Esophagus squamous epithelium (tissue), 5 donors: Measurements from ENCODE around the gene PPIE. TPM values are rescaled to one million over a fixed set of nuclear protein-coding genes. Genes with fewer than 3 reads are reported as not detected.

Experiments
- DNase-seq: peaks from one replicate; lab custom pipeline; 2025; lab: John Stamatoyannopoulos, UW
- H3K27ac ChIP-seq, 4 donors: fragments of 200-600 bp; sonication (generic); one replicate each; pipeline ENCODE4 v1.5.1; 2016 to 2019; ENCODE audit warnings: mild to moderate bottlenecking in 1 of 4
- H3K27me3 ChIP-seq, 4 donors: fragments of 200-600 bp; sonication (generic); 1 replicate in 3 of 4; 2 replicates in 1 of 4; pipeline versions ENCODE4 v1.5.1 to v1.6.0; 2017 to 2021; ENCODE audit warnings: antibody characterized with exemption in 1 of 4
- H3K36me3 ChIP-seq, 3 donors: fragments of 200-600 bp; sonication (generic); one replicate each; pipeline ENCODE4 v1.5.1; 2016 to 2019
- H3K4me1 ChIP-seq, 3 donors: fragments of 200-600 bp; sonication (generic); one replicate each; pipeline ENCODE4 v1.5.1; 2017 to 2019
- H3K4me3 ChIP-seq, 4 donors: fragments of 200-600 bp; sonication (generic); 1 replicate in 3 of 4; 2 replicates in 1 of 4; pipeline ENCODE4 v1.5.1; 2016 to 2019; ENCODE audit warnings: mild to moderate bottlenecking in 2 of 4, moderate library complexity in 1 of 4
- H3K9me3 ChIP-seq, 3 donors: fragments of 200-600 bp; sonication (generic); one replicate each; pipeline ENCODE4 v1.5.1; 2016 to 2019
- CTCF ChIP-seq, 6 experiments: fragments of 450-650 bp in 4 of 6; fragments of 200-600 bp in 2 of 6; sonication (generic) in 2 of 6; IDR thresholded peaks; one replicate each; pipeline ENCODE4 v1.5.1; 2016 to 2019; ENCODE audit warnings: antibody characterized with exemption in 6 of 6, mild to moderate bottlenecking in 4 of 6, moderate library complexity in 4 of 6
- POLR2A ChIP-seq, 4 donors: fragments of 450-650 bp; IDR thresholded peaks; one replicate each; pipeline ENCODE4 v1.6.1; 2017; ENCODE audit warnings: antibody characterized with exemption in 4 of 4, mild to moderate bottlenecking in 4 of 4, moderate library complexity in 3 of 4
- WGBS, 2 donors: methylation state at CpG; one replicate each; pipeline ENCODE4 v1.1.5; 2018; 5-methylcytosine and 5-hydroxymethylcytosine counted together
- intact Hi-C: fragments of 100-400 bp; cut with DNase I; formaldehyde crosslinking; loops from one replicate; pipeline ENCODE4 v1.15.0; 2022
- total RNA-seq, 4 donors: library from RNA; depleted of rRNA; stranded (reverse); fragments of >200 nt; gene quantifications; one replicate each; pipeline ENCODE4 v1.1.0, GENCODE V29; 2016
- donor health status: DM: yes; HTN: yes; CAD: no.

Gene PPIE
- total RNA-seq, 4 donors from 2014 or later = 13.7 to 37.1 (median 28.6) TPM

DNA sequence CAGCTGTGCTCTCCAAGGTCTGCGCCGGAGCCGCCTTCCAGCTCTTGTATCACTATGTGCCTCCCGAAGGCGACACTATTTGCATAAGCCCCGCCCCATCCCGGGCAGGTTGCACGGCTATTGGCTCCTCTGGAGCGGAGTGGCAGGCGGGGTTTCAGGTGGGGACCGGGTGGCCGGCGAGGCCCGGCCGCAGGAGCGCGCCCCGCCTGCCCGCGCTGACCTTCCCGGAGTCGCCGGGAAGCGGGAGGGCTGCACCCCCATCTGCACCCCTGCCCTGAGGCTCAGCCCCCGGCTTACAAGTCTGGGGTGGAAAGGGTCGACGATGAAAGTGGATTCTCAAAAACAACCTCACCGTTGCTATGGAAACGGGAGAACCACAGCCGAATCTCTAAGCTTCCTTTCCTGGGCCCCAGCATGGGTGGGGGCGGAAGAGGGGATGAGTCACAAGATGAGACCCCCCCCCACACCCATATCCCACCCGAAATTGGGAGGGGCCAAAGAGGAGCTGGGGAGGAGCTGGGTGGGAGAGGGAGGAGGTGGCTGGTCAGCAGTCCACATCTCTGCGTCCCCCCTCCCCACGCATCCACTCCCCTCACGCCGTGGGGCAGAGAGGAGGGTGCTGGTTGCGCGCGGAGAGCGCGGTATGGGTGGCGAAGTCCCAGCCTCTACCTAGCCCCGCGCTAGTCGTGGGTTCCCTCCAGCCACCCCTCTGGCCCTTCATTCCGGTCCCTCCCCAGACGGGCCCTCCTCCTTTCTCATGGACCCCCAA is 47.1 kb upstream of the PPIE start, which contains the start of gene HPCAL4:
TSS of gene HPCAL4 (minus strand) at position 51 of the 769 bp plus-strand sequence. CDS start 6,830 bp downstream, outside the sequence.
- peak; percentile 17 for DNase-seq
- Histone ChIP-seq H3K36me3 (no peaks in the 10 kb centered on the region), H3K4me1 (peaks cover 14 to 24% (median 19%) of the 10 kb centered on the region in 3 donors), H3K27ac (peak within 1 kb of the TSS in 3 of 4 donors; percentile 14 to 44 (median 25)), H3K27me3 (peaks cover 0 to 95% (median 7%) of the 10 kb centered on the region in 4 donors), H3K9me3 (no peaks in the 10 kb centered on the region), H3K4me3 (peak within 1 kb of the TSS; percentile 14 to 70 (median 36))
- no peak for TF ChIP-seq CTCF (IDR thresholded peaks at IDR 0.05)
- no peak for TF ChIP-seq POLR2A (IDR thresholded peaks at IDR 0.05)
- intact Hi-C loops = no loop called here
- 6 to 12% methylated on average over 21 to 23 of the region's 47 CpGs for WGBS, 2 donors

- 14 to 29% methylated on average over 10 to 29 of the region's 56 CpGs for WGBS, 2 donors
- TF ChIP-seq POLR2A (IDR thresholded peaks at IDR 0.05) (no peak), CTCF (IDR thresholded peaks at IDR 0.05) (no peak)
- Histone ChIP-seq H3K4me1 (peaks cover 14 to 24% (median 19%) of the 10 kb centered on the region in 3 donors), H3K36me3 (no peaks in the 10 kb centered on the region), H3K27me3 (peaks cover 0 to 94% (median 7%) of the 10 kb centered on the region in 4 donors), H3K9me3 (no peaks in the 10 kb centered on the region), H3K27ac (peak overlapping the region in 3 of 4 donors; percentile 14 to 44 (median 25)), H3K4me3 (peak overlapping the region; percentile 1 to 70 (median 36))
- DNase-seq = no peak
- intact Hi-C loops = no loop called here
Observed at GRCh38 chr1:39692152-39693074, 46.3 kb upstream of the PPIE start.

GRCh38 chr1:39694026-39694425 is 44.7 kb upstream of the PPIE start:
- 80% methylated on average over 1 of the region's 1 CpG; no CpG with 5 or more reads in 1 of the 2 donors for WGBS, 2 donors
- no peak overlapping the region for H3K4me3 ChIP-seq

DNA sequence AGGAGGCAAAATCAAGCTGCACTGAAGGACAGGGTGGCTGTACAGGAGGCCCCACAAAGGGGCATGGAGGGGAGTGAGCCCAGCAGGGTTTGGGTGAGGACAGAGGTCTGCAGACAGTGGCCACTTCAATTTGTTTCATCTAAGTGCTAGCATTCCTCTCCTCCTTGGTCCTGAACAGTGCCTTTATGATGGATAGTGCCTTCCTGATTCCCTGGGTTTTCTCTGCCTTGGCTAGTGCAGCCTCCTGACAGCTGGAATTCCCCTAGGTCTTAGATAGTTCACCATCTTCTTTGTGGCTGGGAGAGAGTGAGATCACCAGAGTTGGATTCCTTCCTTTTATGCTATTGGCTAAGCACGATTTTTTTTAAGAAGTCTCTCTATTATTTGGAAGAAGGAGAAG is 43.7 kb upstream of the PPIE start:
- 14 to 15% methylated on average over 1 of the region's 1 CpG for WGBS, 2 donors
- H3K27ac ChIP-seq = no peak overlapping the region

More at GRCh38 chr1:39694026-39694425, 44.7 kb upstream of the PPIE start:
- Histone ChIP-seq H3K9me3 (no peaks in the 10 kb centered on the region), H3K4me1 (peaks cover 14 to 24% (median 19%) of the 10 kb centered on the region in 3 donors), H3K27me3 (peaks cover 0 to 94% (median 7%) of the 10 kb centered on the region in 4 donors), H3K27ac (peak overlapping the region in 1 of 4 donors; percentile 22), H3K36me3 (no peaks in the 10 kb centered on the region)
- DNase-seq = no peak
- TF ChIP-seq CTCF (IDR thresholded peaks at IDR 0.05) (no peak), POLR2A (IDR thresholded peaks at IDR 0.05) (no peak)
- intact Hi-C loops = no loop called here

More for the DNA sequence above, 43.7 kb upstream of the PPIE start:
- no peak for DNase-seq
- Histone ChIP-seq H3K4me3 (no peak overlapping the region), H3K27me3 (peaks cover 0 to 89% (median 7%) of the 10 kb centered on the region in 4 donors), H3K36me3 (no peaks in the 10 kb centered on the region), H3K4me1 (peaks cover 14 to 24% (median 19%) of the 10 kb centered on the region in 3 donors), H3K9me3 (no peaks in the 10 kb centered on the region)
- intact Hi-C loops = no loop called here
- no peak for TF ChIP-seq CTCF (IDR thresholded peaks at IDR 0.05)
